IMR-90 (cell line): ENCODE results near the gene BMP8A.
"Not testable (repeated sequence)": the region's sequence is repeated elsewhere in the genome, so short reads cannot be mapped to it uniquely, and the experiment has no call there.

Source experiments
- CEBPB ChIP-seq: IDR thresholded peaks from 2 replicates; pipeline ENCODE4 v1.6.1; 2012; ENCODE audit warnings: low read depth, low read length, improper control_type of control experiment
- CHD1 ChIP-seq: IDR thresholded peaks from 2 replicates; pipeline ENCODE4 v1.6.1; 2012; ENCODE audit warnings: low read depth, low read length, improper control_type of control experiment
- FOS ChIP-seq: fragments of 150-350 bp; IDR thresholded peaks from 2 replicates; pipeline ENCODE4 v1.6.1; 2016; ENCODE audit warnings: low read depth, low read length
- MAFK ChIP-seq: IDR thresholded peaks from 2 replicates; pipeline ENCODE4 v1.6.1; 2012; ENCODE audit warnings: low read depth, low read length, improper control_type of control experiment
- MAZ ChIP-seq: IDR thresholded peaks from 2 replicates; pipeline ENCODE4 v1.6.1; 2012; ENCODE audit warnings: low read depth, mild to moderate bottlenecking, low read length, improper control_type of control experiment, moderate library complexity, borderline replicate concordance
- NFE2L2 ChIP-seq: fragments of 150-350 bp; IDR thresholded peaks from 2 replicates; pipeline ENCODE4 v1.6.1; 2016; ENCODE audit warnings: low read depth, mild to moderate bottlenecking, low read length
- POLR2A ChIP-seq: IDR thresholded peaks from 2 replicates; pipeline ENCODE4 v1.6.1; 2012; ENCODE audit warnings: mild to moderate bottlenecking, low read depth, low read length
- RCOR1 ChIP-seq: IDR thresholded peaks from 2 replicates; pipeline ENCODE4 v1.6.1; 2012; ENCODE audit warnings: mild to moderate bottlenecking, low read length, improper control_type of control experiment; ENCODE audit not compliant: insufficient replicate concordance
- RFX5 ChIP-seq: IDR thresholded peaks from 2 replicates; pipeline ENCODE4 v1.8.0; 2012; ENCODE audit warnings: low read depth, mild to moderate bottlenecking, low read length, moderate library complexity
- TF ChIP-seq, protein P1 (sequence below): conservative IDR thresholded peaks from 2 replicates; pipeline ENCODE4 v1.5.1; 2012; ENCODE audit warnings: mild to moderate bottlenecking, low read depth, low read length, improper control_type of control experiment

DNA sequence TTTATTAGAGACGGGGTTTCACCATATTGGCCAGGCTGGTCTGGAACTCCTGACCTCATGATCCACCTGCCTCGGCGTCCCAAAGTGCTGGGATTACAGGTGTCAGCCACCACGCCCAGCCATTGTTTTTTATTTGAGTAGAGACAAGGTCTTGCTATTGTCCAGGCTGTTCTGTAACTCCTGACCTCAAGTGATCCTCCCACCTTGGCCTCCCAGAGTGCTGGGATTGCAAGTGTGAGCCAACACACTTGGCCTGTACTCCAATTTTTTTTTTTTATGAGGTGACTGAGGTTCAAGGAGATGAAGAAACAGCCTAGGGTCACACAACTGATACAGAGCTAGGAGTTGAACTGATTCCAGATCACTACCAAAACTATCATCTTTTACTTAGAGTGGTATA lies 41.4 kb upstream of the BMP8A start:
- not testable (repeated sequence) for TF ChIP-seq CHD1, FOS, NFE2L2, RFX5, CEBPB, POLR2A, RCOR1, MAZ, MAFK
- TF ChIP-seq, protein P1, sequence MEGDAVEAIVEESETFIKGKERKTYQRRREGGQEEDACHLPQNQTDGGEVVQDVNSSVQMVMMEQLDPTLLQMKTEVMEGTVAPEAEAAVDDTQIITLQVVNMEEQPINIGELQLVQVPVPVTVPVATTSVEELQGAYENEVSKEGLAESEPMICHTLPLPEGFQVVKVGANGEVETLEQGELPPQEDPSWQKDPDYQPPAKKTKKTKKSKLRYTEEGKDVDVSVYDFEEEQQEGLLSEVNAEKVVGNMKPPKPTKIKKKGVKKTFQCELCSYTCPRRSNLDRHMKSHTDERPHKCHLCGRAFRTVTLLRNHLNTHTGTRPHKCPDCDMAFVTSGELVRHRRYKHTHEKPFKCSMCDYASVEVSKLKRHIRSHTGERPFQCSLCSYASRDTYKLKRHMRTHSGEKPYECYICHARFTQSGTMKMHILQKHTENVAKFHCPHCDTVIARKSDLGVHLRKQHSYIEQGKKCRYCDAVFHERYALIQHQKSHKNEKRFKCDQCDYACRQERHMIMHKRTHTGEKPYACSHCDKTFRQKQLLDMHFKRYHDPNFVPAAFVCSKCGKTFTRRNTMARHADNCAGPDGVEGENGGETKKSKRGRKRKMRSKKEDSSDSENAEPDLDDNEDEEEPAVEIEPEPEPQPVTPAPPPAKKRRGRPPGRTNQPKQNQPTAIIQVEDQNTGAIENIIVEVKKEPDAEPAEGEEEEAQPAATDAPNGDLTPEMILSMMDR = not testable (repeated sequence)
